Stimulated activated CD4-positive, alpha-beta T cell treated with anti-CD3 and anti-CD28 coated beads, Interleukin-4, amount 100 ng/mL, for 4 hours (primary cell): ENCODE results near the gene FGR.
"Not testable (repeated sequence)": the region's sequence is repeated elsewhere in the genome, so short reads cannot be mapped to it uniquely, and the experiment has no call there.

Experiments
- DNase-seq, 2 experiments: peaks; one replicate each; pipeline ENCODE4 v3.0.0-alpha.2; 2020

Gene FGR

DNA sequence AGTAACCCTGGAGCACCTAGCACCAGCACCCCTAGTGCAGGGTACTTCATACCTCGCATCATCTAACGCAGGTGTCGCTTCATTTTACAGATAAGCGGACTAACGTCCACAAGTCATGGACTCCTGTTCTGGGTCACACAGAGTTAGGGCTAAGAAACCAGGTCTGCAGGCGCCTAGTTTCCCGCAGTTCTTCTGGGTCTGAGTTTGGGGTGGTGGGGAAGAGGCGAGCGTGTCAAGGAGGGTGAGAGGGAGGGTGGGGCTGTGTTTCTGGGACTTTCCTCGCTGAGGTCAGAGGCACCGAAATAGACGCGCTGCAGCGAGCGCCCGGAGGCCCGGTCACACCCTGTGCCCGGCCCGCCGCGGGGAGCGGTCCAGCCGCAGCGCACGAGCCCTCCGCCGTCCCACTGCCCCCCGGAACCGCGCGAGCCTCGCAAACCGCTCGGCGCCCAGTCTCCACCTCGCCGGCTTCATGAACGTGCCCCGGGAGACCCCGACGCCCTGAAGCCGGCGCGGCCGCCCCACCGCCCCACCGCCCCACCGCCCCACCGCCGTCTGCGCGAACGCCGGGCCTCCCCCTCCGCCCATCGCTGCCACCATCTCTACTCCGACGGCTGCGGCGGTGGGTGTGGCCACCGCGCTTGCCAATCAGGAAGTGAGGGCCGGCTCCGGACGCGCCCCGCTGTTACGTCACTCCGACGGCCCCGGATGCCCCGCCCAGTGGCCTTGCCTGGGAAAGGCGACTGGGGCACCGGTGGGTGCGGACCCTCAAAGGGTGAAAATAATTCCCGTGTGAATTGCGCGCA, 24.7 kb upstream of the FGR start:
- DNase-seq = peak; percentile 79 to 82

DNA sequence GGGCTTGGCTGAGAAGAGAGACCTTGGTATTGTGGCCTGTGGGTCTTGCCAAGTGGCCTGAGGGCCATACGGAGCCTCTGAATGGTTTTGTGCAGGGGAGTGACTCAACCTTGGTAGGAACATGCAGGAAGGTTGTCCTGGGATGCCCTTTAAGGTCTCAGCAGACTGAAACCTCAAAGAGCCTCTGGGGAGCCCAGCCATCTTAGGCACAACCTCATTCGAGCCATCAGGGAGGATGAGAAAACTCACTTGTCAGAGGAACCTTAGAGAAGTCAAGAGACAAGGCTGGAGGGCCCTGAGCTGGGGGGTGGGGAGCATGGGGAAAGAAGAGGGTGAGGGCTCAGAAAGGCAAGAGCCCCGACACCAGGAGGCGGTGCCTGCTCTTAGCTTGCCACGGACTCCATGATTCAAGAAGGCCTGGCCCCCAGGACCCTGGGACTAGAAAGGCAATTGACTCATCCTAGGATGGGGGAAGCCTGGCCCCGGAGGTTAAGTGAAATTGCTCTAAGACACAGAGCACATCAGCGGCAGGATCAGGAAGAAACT, 24.0 kb upstream of the FGR start:
- peak; percentile 16 to 21 for DNase-seq

DNA sequence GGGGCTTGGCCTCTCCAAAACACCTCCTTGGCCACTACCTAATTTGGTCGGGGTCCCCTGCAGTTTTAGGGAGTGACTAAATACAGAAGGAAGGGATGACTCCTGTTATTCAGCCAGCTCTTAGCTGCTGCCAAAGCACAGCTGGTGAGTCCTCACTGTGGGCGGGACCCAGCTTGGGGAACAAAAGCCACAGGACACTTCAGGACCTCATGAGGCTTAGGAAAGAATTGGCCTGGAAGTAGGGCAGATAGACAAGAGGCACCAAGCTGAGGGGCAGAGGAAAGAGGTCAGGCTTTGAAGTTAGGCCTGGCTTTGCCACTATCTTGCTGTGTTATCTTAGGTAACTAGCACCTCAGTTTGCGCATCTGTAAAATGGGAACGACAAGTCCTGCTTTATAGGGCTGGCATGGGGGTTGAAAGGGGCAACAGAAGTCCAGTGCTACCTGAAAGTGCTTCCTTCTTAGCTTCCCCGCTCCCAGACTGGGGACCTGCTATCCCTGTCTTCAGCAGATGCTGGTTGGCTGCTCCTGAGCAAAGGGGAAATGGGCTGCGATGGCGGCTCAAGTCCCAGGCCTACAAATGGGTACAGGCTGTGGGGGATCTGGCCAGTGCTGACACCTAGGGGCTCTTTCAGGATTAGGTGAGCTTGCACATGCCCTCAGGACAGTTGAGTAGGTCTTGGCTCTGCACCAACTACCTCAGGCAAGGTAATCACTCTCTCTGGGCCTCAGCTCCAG, 21.3 kb upstream of the FGR start:
- no peak for DNase-seq

DNA sequence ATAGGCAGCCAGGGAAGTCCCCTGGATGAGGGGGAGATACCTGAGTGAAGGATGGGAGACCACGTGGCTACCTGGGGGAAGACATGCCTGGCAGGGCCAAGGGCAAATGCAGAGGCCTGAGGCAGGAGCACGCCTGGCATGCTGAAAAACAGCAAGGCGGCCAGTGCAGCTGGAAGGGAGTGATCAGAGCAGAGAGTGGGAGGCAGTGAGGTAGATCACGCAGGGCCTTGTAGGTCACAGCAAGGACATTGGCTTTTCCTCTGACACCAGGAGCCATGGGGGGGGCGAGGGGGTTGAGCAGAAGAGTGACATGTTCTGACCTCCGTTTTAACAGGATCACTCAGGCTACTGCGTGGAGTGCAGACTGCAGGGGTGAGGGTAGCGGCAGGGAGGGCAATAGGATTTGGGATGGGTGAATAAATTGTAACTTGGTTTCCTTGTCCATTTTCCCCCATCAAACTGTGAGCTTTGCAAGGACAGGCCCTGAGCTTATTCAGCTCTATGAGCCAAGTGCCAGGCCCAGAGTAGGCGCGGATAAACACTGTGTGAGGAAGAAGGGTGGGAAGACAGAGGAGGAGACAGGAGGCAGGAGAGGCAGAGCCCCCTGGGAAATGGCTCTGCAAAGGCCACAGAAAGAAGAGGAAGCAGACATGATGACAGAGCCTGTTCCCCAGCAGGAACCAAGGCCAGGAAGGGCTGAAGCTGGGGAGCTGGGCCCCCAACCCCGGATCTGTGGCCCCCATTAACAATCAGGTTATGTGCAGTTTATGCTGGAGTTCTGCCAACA, 20.4 kb upstream of the FGR start:
- no peak for DNase-seq

DNA sequence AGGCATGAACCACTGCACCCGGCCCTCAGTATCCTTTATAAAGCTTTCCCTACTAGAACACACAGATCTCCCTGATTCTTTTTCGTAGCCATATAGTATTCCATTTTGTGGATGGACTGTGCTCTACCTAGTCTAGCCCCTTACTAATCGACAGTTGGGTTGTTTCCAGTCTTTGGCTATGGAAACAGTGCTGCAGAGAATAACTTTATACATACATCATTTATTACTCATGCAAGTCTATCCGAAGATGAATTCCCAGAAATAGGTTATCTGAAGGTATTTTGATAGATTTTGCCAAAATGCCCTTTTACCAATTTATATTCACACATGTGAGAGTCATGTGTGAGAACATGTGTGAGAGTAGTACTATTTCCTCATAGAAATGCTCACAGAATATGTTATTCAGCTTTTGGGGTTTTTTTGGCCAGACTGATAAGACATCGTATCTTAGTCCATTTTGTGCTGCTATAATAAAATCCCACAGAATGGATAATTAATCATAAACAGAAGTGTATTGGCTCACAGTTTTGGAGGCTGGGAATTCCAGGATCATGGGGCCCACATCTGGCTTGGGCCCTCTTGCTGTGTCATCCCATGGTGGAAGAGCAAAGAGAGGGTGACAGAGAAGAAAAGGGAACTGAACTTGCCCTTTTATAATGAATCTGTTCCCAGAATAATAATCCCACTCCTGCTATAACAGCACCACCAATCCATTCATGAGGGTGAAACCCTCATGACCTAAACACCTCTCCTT, 17.3 kb upstream of the FGR start:
- no peak for DNase-seq

DNA sequence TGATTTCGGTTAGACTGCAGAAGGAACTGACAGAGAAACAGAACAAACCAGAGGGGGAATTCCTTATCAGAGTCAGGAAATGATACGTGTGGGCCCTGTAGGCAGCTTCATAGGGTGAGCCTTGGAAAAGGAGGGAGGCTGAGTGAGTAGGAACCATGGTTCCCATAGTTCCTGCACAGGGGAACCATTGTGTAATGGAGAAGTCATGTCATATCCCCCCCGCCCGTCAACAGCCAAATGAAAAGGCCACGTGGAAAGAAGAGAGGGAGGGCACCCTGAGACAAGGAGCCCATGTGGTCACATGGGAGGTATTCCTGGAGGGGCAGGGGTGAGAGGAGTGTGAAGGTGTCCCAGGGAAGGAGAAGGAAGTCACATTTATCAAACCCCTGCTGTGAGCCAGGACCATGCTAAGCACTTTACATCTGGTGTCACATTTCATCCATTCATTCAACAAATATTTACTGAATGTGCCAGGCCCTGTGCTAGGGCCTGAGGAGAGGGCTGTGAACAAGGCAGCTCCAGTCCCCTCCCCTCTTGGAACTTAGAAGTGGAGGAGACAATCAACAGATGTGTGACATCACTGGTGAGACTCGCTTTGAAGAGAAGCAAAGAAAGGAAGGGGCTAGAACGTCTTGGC, 15.7 kb upstream of the FGR start:
- DNase-seq = no peak

DNA sequence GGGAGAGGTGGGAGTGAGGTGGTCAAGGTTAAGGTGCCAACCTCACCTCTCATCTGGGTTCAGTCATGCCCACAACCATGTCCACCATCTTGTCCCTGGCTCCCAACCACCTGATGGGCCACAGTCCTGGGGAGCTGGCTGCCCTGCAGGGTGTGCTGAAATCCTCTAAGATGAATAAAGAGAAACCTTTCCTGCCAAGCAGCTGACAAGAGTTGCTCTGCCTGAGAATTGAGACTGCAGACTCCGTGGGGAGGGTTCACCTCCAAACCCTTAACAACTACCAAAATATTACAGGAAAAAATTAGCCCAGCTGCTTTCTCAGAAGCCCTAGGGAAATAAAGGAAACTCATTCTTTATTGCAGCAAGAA, 15.2 kb upstream of the FGR start:
- DNase-seq = no peak

DNA sequence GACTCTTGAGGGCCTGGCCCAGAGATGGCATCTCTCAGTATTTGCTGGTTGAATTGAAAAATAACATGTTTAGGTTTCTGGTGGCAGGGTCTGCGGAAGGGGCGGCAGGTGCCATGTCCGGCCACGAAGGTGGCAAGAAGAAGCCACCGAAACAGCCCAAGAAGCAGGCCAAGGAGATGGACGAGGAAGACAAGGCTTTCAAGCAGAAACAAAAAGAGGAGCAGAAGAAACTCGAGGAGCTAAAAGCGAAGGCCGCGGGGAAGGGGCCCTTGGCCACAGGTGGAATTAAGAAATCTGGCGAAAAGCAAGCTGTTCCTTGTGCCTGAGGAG, 14.3 kb upstream of the FGR start:
- no peak for DNase-seq

DNA sequence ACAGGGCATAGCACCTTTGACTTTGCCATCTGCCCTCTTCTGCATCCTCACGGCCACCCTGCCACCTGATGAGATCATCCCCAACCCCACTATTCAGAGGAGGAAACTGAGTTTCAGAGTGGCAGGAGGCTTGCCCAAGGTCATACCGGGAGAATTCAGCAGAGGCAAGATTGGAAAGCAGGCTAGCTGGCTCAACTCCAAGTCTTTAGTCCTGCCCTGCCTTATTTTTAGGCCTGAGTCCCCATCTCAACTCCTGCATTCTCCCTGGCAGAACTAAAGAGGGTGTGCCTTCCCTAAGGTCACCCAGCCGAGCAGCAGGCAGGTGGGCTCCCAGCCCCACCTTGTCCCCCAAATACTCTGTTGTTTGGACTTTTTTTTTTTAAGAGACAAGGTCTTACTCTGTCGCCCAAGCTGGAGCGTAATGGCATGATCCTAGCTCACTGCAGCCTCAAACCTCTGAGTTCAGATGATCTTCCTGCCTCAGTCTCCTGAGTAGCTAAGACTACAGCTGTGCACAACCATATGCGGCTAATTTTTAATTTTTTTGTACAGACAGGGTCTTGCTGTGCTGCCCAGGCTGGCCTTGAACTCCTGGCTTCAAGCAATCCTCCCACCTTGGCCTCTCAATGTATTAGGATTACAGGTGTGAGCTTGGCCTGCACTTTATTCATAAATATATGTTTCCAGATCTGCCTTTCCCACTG, 13.8 kb upstream of the FGR start:
- DNase-seq = no peak

DNA sequence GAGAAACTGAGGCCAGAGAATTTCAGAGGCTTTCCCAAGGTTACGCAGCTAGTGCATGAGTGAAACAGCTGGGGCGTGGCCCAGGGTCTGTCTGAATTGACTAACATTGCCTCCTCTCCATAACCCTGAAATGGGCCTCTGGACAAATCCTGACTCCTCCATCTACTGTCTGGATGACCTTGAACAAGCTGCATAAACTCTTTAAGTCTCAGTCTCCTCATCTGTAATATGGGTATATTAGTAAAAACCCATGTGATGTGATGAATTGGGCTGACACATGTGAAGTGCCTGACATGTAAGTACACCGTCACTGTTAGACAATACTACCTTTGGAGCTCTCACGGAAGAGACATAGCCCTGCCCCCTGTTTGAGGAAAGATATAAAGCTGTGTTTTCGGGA, 12.3 kb upstream of the FGR start:
- DNase-seq = no peak

DNA sequence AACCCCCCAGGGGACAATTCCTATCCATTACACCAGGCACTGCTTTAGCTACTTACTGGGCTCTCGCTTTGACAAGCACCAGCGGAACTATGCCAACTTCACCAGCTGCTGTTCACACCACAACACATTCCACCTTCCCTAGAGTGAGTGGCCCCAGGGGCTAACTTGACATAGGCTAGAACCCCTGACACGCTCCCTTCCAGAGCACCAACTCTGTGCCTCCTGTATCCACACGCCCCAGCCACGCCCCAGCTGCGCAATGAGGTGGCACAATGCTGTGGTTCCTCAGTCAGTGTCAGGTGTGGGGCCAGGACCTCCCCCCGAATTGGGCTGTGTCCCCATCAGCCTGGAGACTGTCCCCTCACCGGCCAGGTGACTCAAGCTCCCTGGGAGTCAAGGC, 11.7 kb upstream of the FGR start:
- no peak for DNase-seq

DNA sequence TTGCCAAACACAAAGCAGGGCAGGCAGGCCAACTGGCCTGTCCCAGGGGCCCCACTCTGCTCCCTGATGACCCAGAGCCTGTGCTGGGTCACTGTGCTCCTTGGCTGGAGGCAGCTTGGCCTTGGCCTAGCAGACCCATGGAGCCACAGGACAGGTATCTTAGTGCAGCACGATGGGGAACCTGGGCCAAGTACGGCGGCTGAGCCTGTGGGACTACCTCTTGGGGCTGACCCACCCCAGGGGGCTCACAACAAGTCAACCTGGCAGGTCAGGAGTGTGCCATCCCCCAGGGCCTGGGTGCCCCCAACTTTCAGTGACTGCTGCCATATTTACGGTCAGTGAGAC, 10.1 kb upstream of the FGR start:
- no peak for DNase-seq

DNA sequence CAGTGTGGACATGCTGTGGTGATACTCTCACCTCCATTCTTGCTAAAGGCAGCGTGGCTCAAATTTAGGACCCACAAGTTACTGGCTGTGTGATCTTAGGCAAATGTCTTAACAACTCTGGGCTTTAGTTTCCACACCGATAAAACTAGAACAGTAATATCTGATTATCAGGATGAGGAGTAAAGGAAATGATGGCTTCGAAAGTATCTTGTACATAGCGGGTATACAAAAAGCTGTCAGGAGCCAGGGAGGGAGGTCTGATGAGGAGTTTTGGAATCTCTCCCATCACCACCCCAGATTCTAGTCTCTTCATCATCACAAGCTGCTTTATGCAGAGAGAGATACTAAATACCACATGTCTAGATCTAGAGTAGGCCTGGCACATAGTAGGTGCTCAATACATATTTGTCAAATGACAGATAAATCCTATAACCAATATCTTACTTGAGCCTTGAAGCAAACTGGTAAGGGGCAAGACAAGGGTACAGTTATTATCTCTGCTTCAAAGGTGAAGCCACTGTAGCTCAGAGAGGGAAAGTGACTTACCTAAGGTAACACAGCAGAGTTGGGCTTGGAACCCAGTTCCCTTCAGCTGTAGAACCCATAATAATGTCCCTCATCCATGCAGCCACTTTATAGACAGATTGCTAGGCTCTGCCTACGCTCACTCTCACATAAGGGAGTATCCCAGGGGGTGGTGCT, 9.5 kb upstream of the FGR start:
- DNase-seq = no peak

DNA sequence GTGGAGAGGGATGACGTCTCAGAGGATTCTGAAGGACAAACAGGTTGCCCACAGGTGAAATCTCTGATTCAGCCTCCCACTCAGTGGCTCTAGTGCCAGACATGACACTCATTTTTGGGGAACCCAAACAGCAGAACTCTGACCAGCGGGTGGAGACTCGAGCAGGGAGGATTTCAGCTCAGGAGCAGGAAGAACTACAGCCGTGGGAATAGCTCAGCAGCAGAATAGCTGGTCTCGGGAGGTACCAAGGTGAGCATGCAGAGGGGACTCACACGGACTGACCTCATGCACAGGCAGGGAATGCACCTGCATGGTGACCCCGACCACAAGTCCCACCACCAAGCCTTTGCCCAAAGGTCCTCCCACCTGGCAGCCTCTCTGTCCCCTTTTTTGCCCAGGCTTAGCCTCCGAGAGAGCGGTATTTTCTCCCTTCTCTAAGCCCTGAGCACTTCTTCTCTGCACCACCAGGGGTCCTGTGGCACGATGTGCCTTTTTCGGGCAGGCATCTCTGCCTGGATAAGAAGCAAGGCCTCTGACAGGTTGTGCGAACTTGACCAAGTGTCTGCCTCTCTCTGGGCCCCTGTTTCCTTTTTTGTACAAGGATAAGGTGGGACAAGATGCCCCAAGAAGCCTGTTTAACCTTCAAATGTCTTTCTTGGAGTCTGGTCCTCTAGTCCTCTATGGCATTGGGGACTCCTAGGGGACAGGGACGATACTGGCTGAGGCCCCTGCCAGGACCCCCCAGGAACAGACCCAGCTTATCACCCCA, 8.8 kb upstream of the FGR start:
- DNase-seq = peak; percentile 56 to 64

DNA sequence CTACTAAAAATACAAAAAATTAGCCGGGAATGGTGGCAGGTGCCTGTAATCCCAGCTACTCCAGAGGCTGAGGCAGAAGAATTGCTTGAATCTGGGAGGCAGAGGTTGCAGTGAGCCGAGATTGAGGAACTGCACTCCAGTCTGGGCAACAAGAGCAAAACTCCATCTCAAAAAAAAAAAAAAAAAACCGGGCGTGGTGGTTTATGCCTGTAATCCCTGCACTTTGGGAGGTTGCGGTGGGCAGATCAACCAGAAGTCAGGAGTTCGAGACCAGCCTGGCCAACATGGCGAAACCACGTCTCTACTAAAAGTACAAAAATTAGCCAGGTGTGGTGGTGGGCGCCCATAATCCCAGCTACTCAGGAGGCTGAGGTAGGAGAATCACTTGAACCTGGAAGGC, 5.5 kb upstream of the FGR start:
- not testable (repeated sequence) for DNase-seq

DNA sequence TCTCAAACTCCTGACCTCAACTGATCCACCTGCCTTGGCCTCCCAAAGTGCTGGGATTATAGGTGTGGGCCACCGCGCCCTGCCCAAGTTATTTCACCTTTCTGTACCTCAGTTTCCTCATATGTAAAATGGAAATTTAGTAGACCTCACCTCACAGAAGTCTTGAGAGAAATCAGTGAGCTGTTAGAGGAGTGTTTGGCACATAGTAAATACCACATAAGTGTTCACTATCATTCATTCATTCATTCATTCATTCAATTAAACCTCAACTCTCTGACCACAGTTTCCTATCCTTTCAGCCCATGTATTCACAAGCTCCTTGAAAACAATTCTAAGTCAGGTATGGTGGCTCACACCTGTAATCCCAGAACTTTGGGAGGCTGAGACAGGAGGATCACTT, 3.8 kb upstream of the FGR start:
- DNase-seq = no peak

DNA sequence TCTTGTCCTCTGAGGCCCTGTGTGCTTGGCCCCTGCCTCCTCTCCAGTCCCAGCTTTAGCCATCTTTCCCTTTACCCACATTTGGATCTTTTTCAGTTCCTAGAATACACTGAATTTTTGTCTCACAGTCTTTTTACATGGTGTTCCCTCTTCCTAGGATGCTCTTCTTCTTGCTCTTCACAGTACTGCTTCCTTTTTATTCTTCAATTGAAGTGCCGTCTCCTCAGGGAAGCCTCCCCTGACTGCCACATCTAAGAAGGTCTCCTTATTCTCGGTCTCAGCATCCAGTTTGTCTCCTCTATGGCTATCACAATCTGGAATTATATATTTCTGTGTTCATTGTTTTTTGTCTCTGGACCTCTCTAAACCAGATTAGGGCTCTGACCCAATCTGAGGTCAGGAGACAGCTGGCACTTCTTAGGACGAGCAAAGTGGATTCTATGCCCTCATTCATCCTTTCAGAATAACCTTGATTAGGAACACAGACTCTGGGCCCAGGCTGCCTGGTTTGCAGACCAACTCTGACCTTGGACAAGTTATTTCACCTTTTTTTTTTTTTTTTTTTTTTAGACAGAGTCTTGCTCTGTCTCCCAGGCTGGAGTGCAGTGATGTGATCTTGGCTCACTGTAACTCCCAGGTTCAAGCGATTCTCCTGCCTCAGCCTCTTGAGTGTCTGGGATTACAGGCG, 3.2 kb upstream of the FGR start:
- no peak for DNase-seq

DNA sequence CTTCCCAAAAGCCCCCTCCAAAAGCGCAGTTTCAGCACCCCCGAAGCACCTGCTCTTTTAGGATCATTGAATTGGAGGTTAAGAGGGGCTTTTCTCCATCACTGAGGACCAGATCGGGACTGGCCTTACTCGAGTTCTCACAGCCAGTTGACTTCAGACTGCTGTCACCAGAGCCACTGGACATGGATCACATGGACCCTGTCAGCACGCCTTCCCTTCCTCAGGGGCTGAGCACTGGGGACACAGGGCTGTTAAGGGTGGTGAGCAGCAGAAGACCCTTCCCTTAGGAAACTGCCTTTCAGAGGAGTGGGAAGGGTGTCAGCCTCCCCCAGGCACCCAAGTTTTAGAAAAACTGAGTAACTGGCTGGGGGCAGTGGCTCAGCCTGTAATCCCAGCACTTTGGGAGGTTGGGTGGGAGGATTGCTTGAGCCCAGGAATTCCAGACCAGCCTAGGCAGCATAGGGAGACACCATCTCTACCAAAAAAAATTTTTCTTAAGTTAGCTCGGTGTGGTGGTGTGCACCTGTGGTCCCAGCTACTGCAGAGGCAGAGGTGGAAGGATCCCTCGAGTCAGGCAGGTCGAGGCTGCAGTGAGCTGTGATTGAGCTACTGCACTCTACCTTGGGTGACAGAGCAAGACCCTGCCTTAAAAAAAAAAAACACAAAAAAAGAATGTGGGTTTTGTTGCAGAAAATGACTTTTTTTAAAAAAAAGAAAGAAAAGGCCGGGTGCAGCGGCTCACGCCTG, 584 bp upstream of the FGR start:
- DNase-seq = no peak
